ENCODE measurements around the gene PHLDB3. TPM values are rescaled to one million over a fixed set of nuclear protein-coding genes. Genes with fewer than 3 reads are reported as not detected.

Gene PHLDB3
- total RNA-seq, 1 experiment from 2014 or later: 29.0 TPM

GRCh38 chr19:43468354-43469159, 36.0 kb downstream of the PHLDB3 start:
- CTCF ChIA-PET: interaction anchor here (0.6 kb wide), 1 partner anchor 87 kb away, joined by 3 read pairs; no protein-coding TSS in a partner anchor
- intact Hi-C loops (cut with micrococcal nuclease): no loop called here
- peak overlapping the region; percentile 97 for H3K27ac ChIP-seq (ENCODE audit: low read length)

GRCh38 chr19:43467730-43468129, 36.8 kb downstream of the PHLDB3 start:
- intact Hi-C loops (cut with micrococcal nuclease): no loop called here
- peak; percentile 71 for DNase-seq
- Histone ChIP-seq H3K79me2 (ENCODE audit: low read length) (0 out of 2 replicates have a peak, but pooled peaks cover 9% of the 10 kb centered on the region), H2AFZ (ENCODE audit: low read length) (peak overlapping the region; percentile 26; the same call in 1 of the 2 replicates), H3K9ac (ENCODE audit: low read length) (peak overlapping the region; percentile 77), H3K9me3 (ENCODE audit: low read length) (no peaks in the 10 kb centered on the region), H3F3A (ENCODE audit: low read length, unreplicated experiment) (no peaks in the 10 kb centered on the region), H3K4me2 (ENCODE audit: low read length) (peak overlapping the region; percentile 66), H3K9me2 (replicated peaks; ENCODE audit: low read length) (no peaks in the 10 kb centered on the region), H3K4me3 (ENCODE audit: low read length) (peak overlapping the region; percentile 42; the same call in 1 of the 2 replicates), H3K27ac (ENCODE audit: low read length) (peak overlapping the region; percentile 97), H3K4me1 (ENCODE audit: insufficient read depth, low read length) (peaks cover 67% of the 10 kb centered on the region), H4K20me1 (ENCODE audit: low read length) (no peaks in the 10 kb centered on the region), H3K36me3 (ENCODE audit: low read depth, low read length) (no peaks in the 10 kb centered on the region), H3K27me3 (ENCODE audit: low read length) (no peaks in the 10 kb centered on the region)
- CTCF ChIA-PET: interaction anchor here (0.6 kb wide), 1 partner anchor 88 kb away, joined by 3 read pairs; no protein-coding TSS in a partner anchor
- BruUV-seq (replicated peaks): no TSS peak
- POLR2A ChIA-PET (ENCODE audit: unreplicated experiment): no interaction called here
- TF ChIP-seq CTCF (conservative IDR thresholded peaks at IDR 0.05; ENCODE audit: low read depth, low read length) (no peak), EZH2 (IDR thresholded peaks at IDR 0.05; ENCODE audit: low read length, unreplicated experiment) (no peak), EZH2phosphoT487 (IDR thresholded peaks at IDR 0.05; ENCODE audit: borderline replicate concordance, low read length) (no peak)
- peak; percentile 2 for ATAC-seq

More at GRCh38 chr19:43468354-43469159, 36.0 kb downstream of the PHLDB3 start:
- DNase-seq (no peak), ATAC-seq (no peak)
- Histone ChIP-seq H3K4me2 (ENCODE audit: low read length) (peak overlapping the region; percentile 66), H3K9me3 (ENCODE audit: low read length) (no peaks in the 10 kb centered on the region), H3K4me1 (ENCODE audit: insufficient read depth, low read length) (peaks cover 63% of the 10 kb centered on the region), H3K36me3 (ENCODE audit: low read depth, low read length) (no peaks in the 10 kb centered on the region), H3F3A (ENCODE audit: low read length, unreplicated experiment) (no peaks in the 10 kb centered on the region), H4K20me1 (ENCODE audit: low read length) (no peaks in the 10 kb centered on the region), H3K9me2 (replicated peaks; ENCODE audit: low read length) (no peaks in the 10 kb centered on the region), H3K79me2 (ENCODE audit: low read length) (0 out of 2 replicates have a peak, but pooled peaks cover 9% of the 10 kb centered on the region), H3K27me3 (ENCODE audit: low read length) (no peaks in the 10 kb centered on the region), H3K9ac (ENCODE audit: low read length) (peak overlapping the region; percentile 77), H3K4me3 (ENCODE audit: low read length) (peak overlapping the region; percentile 42; the same call in 1 of the 2 replicates), H2AFZ (ENCODE audit: low read length) (no peak overlapping the region)
- no peak for TF ChIP-seq EZH2phosphoT487 (IDR thresholded peaks at IDR 0.05; ENCODE audit: borderline replicate concordance, low read length)
- no peak for TF ChIP-seq CTCF (conservative IDR thresholded peaks at IDR 0.05; ENCODE audit: low read depth, low read length)
- no peak for TF ChIP-seq EZH2 (IDR thresholded peaks at IDR 0.05; ENCODE audit: low read length, unreplicated experiment)
- no TSS peak for BruUV-seq (replicated peaks)
- POLR2A ChIA-PET (ENCODE audit: unreplicated experiment): no interaction called here

All from PC-3 (cell line).